GM21717 (cell line): ENCODE data around the gene VRTN.
"Not testable (repeated sequence)": the region's sequence is repeated elsewhere in the genome, so short reads cannot be mapped to it uniquely, and the experiment has no call there.

Experiments used
- ATAC-seq: cut with Tn5 transposase; IDR thresholded peaks from one replicate; pipeline ENCODE4 v1.9.1; 2021; ENCODE audit warnings: mild to moderate bottlenecking, moderate library complexity; ENCODE audit not compliant: unreplicated experiment

Gene VRTN

DNA sequence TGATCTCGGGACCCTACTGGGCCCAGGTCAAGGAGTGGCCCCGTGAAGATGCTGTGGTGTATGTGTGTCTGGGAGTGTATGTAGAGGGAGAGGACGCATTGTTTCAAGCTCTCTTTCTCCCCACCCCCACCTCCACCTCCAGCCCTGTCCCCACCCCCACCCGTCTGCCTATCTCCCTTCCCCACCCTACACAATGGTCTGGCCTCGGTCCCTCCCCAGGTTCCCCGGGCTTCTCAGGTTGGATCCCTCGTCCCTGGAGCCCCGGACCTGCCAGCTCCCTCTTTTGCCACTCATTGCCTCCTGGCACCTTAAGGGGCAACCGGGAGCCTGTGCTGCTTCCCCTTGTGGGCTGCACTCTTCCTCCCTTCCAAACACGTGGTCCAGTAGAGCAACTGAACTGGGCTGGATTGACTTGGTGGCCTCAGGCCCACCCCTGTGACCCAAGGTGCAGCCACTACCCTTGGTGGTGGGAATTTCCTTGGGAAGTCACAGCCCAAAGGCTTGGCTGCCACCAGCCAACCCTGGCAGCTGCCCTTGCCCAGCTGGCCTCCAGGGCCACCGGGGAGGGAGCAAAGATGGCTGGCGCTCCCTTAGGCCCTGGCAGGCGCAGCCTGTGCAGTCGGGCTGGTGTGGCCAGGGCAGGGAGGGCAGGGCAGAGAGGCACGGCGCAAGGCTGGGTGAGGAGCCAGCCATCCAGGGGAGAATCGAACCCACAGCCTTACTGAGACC is 628 bp downstream of the VRTN start:
- no peak for ATAC-seq

- ATAC-seq = no peak
These were observed 1.5 kb downstream of the VRTN start for GRCh38 chr14:74349757-74350156.

- ATAC-seq = no peak
These were observed 2.1 kb downstream of the VRTN start for GRCh38 chr14:74350211-74350927.

GRCh38 chr14:74350928-74351323 is 2.7 kb downstream of the VRTN start:
- ATAC-seq = no peak

DNA sequence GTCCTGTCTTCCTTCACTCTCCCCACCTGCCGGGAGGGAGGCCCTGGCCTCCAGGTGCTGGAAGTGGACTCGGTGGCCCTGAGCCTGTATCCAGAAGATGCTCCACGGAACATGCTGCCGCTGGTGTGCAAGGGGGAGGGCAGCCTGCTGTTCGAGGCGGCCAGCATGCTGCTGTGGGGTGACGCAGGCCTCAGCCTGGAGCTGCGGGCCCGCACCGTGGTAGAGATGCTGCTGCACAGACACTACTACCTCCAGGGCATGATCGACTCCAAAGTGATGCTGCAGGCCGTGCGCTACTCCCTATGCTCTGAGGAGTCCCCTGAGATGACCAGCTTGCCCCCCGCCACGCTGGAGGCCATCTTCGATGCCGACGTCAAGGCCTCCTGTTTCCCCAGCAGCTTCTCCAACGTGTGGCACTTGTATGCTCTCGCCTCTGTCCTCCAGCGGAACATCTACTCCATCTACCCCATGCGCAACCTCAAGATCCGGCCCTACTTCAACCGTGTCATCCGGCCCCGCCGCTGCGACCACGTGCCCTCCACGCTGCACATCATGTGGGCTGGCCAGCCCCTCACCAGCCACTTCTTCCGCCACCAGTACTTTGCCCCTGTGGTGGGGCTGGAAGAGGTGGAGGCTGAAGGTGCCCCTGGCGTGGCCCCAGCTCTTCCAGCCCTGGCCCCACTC is 8.8 kb downstream of the VRTN start:
- no peak for ATAC-seq

- ATAC-seq = no peak
These were observed 9.3 kb downstream of the VRTN start for GRCh38 chr14:74357585-74357984.

- ATAC-seq = no peak
These were observed 10.0 kb downstream of the VRTN start for GRCh38 chr14:74358176-74358829.

- no peak for ATAC-seq
These were observed 11.9 kb downstream of the VRTN start for GRCh38 chr14:74360163-74360562.

GRCh38 chr14:74362361-74362915 is 14.2 kb downstream of the VRTN start:
- no peak for ATAC-seq

- no peak for ATAC-seq
These were observed 16.1 kb downstream of the VRTN start for GRCh38 chr14:74364271-74364880.

- no peak for ATAC-seq
These were observed 19.8 kb downstream of the VRTN start for GRCh38 chr14:74368026-74368425.

- ATAC-seq = no peak
These were observed 20.2 kb downstream of the VRTN start for GRCh38 chr14:74368441-74368840.

DNA sequence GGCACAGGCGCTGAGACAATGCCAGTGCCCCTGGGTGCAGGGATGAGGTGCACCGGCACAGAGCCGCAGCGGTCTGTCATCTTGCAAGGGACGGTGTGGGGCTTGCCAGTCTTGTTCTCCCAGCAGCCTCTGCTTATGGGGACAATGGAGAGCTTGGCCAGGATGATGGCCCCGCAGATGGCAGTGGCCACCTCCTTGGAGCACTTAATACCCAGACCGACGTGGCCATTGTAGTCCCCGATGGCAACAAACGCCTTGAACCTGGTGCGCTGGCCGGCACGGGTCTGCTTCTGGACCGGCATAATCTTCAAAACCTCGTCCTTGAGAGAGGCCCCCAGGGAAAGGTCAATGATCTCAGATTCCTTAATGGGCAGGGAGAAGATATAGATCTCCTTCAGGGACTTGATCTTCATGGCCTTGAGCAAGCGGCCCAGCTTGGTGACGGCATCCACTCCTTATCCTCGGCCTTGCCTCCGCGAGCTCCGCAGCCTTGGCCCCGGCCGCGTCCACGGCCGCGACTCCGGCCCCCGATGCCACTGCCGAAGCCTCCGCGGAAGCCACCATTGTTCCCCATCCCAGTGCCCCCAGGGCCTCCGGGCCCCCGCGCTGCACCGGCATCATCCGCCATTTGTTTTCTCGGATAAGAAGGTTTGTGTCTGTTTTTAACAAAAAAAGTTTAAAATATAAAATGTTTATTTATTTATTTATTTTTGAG is 29.9 kb downstream of the VRTN start:
- ATAC-seq = no peak

- ATAC-seq = no peak
These were observed 31.9 kb downstream of the VRTN start for GRCh38 chr14:74380172-74380571.

DNA sequence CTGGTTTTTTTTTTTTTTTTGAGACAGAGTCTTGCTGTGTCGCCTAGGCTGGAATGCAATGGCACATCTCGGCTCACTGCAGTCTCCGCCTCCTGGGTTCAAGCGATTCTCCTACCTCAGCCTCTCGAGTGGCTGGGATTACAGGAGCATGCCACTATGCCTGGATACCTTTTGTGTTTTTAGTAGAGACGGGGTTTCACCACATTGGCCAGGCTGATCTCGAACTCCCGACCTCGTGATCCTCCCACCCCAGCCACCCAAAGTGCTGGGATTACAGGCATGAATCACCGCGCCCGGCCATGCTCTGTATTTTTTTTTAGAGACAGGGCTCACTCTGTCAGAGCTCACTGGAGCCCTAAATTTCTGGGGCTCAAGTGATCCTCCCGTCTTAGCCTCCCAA is 32.6 kb downstream of the VRTN start:
- ATAC-seq = no peak

- ATAC-seq = not testable (repeated sequence)
These were observed 33.3 kb downstream of the VRTN start for GRCh38 chr14:74381571-74381970.

- ATAC-seq = no peak
These were observed 34.0 kb downstream of the VRTN start for GRCh38 chr14:74382231-74382630.

- ATAC-seq = no peak
These were observed 41.7 kb downstream of the VRTN start for GRCh38 chr14:74389980-74390379.

DNA sequence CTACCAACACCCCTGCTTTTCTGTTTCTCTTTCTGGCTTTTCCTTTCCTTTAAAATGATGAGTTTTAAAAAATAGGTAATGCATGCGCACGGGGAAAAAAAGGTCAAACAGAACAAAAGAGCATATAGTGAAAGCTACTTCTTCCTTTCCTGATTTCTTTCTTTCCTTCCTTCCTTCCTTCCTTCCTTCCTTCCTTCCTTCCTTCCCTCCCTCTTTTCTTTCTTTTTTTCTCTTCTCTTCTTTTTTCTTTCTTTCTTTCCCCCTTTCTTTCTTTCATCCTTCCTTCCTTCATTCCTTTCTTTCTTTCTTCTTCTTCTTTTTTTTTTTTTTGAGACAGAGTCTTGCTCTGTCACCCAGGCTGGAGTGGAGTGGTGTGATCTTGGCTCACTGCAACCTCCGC is 42.2 kb downstream of the VRTN start:
- ATAC-seq = not testable (repeated sequence)

DNA sequence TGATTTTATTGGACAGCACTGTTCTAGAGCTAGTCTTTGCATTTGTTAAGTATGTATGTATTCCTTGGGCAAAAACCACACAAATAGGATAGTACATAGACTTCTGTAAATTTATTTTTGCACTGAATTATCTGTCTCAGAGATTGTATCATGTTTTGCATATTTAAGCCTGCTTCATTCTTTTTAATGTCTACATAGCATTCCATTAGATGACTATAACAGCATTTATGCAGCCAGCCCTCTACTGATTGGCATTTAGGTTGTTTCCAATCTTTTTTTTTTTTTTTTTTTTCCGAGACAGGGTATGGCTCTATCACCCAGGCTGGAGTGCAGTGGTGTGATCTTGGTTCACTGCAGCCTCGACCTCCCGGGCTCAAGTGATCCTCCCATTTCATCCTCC is 43.2 kb downstream of the VRTN start:
- no peak for ATAC-seq
